AG04449 (cell line): ENCODE data around the gene HSPA1A.
"Not testable (repeated sequence)": the region's sequence is repeated elsewhere in the genome, so short reads cannot be mapped to it uniquely, and the experiment has no call there.

Experiments used
- CTCF ChIA-PET: fragments of 350-600 bp; formaldehyde crosslinking; extraction: SDS; loops from one replicate; lab custom pipeline; 2021; ENCODE audit warnings: antibody characterized with exemption; lab: Yijun Ruan, JAX
- POLR2A ChIA-PET: fragments of 400-600, 350-600 bp; formaldehyde crosslinking; extraction: SDS; loops from one replicate; lab custom pipeline; 2020; ENCODE audit warnings: antibody characterized with exemption, inconsistent platforms; lab: Yijun Ruan, JAX
- DNase-seq: peaks from one replicate; pipeline ENCODE4 v3.0.0-alpha.2; 2010; ENCODE audit warnings: low read depth, low spot score
- H3K4me3 ChIP-seq: 2 replicates; pipeline ENCODE4 v1.5.1; 2011; ENCODE audit warnings: low read depth, mild to moderate bottlenecking, control low read depth, low read length
- TF ChIP-seq, protein P1 (sequence below): IDR thresholded peaks from one replicate; pipeline ENCODE4 v1.5.1; 2011; ENCODE audit warnings: mild to moderate bottlenecking, moderate library complexity, low read length, control low read depth, inconsistent platforms; ENCODE audit not compliant: insufficient read depth; ENCODE audit errors: missing control alignments

The HSPA1A gene

DNA sequence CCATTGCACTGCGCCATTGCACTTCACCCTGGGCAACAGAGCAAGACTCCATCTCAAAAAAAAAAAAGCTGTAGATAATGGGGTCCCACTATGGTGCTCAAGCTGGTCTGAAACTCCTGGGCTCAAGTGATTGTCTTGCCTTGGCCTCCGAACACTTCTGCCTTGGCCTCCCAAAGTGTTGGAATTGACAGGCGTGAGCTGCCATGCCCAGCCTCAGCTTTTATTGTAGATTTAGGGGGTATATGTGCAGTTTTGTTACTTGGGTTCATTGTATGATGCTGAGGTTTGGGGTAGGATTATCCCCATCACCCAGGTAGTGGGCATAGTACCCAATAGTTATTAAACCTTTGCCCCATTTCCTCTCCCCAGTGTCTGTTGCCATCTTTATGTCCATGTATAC lies 23.6 kb downstream of the HSPA1A start:
- POLR2A ChIA-PET, result interaction anchor here (0.6 to 3.1 kb wide), 5 partner anchors 9 to 109 kb away, joined by 3 to 11 read pairs (median 6); partner anchors contain the start of genes DDAH2, HSPA1B and NEU1
- TF ChIP-seq, protein P1, sequence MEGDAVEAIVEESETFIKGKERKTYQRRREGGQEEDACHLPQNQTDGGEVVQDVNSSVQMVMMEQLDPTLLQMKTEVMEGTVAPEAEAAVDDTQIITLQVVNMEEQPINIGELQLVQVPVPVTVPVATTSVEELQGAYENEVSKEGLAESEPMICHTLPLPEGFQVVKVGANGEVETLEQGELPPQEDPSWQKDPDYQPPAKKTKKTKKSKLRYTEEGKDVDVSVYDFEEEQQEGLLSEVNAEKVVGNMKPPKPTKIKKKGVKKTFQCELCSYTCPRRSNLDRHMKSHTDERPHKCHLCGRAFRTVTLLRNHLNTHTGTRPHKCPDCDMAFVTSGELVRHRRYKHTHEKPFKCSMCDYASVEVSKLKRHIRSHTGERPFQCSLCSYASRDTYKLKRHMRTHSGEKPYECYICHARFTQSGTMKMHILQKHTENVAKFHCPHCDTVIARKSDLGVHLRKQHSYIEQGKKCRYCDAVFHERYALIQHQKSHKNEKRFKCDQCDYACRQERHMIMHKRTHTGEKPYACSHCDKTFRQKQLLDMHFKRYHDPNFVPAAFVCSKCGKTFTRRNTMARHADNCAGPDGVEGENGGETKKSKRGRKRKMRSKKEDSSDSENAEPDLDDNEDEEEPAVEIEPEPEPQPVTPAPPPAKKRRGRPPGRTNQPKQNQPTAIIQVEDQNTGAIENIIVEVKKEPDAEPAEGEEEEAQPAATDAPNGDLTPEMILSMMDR, result no peak
- CTCF ChIA-PET, result interaction anchor here (1.1 to 2.9 kb wide), 11 partner anchors 8 to 280 kb away, joined by 3 to 8 read pairs (median 3); partner anchors contain the start of genes LSM2 and LY6G5C
- 0 out of 2 replicates have a peak overlapping the region, but pooled peaks have one; percentile 1 for H3K4me3 ChIP-seq
- DNase-seq, result no peak

DNA sequence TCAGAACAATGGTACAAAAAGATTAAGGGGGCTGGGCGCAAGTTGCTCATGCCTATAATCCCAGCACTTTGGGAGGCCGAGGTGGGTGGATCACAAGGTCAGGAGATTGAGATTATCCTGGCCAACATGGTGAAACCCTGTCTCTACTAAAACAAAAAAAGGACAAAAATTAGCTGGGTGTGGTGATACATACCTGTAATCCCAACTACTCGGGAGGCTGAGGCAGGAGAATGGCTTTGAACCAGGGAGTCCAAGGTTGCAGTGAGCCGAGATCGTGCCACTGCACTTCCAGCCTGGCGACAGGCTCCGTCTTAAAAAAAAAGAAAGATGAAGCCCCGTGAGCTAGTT lies 24.4 kb downstream of the HSPA1A start:
- POLR2A ChIA-PET, result interaction anchor here (0.6 to 3.1 kb wide), 3 partner anchors 12 to 110 kb away, joined by 3 to 11 read pairs (median 10); partner anchors contain the start of genes DDAH2, HSPA1B and NEU1
- CTCF ChIA-PET, result interaction anchor here (1.1 to 2.9 kb wide), 7 partner anchors 10 to 279 kb away, joined by 3 to 8 read pairs (median 3); partner anchors contain the start of gene LY6G5C
- not testable (repeated sequence) for H3K4me3 ChIP-seq, DNase-seq

DNA sequence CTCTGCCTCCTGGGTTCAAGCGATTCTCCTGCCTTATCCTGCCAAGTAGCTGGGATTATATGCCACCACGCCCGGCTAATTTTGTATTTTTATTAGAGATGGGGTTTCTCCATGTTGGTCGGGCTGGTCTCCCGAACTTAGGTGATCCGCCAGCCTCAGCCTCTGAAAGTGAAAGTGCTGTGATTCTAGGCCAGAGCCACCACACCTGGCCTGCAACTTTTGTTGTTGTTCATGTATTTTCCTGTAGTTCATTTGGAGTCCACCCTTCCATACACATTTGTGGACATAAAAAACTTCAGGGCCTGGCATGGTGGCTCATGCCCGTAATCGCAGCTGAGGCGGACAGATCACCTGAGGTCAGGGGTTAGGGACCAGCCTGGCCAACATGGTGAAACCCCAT lies 26.7 kb downstream of the HSPA1A start:
- ChIA-PET POLR2A (interaction anchor here (1.4 kb wide), 1 partner anchor 15 kb away, joined by 6 read pairs; the partner anchor contains the start of gene HSPA1B), CTCF (interaction anchor here (1.1 kb wide), 1 partner anchor 12 kb away, joined by 3 read pairs; no protein-coding TSS in a partner anchor)
- no peak overlapping the region for H3K4me3 ChIP-seq
- DNase-seq, result no peak
- TF ChIP-seq, protein P1, result no peak

DNA sequence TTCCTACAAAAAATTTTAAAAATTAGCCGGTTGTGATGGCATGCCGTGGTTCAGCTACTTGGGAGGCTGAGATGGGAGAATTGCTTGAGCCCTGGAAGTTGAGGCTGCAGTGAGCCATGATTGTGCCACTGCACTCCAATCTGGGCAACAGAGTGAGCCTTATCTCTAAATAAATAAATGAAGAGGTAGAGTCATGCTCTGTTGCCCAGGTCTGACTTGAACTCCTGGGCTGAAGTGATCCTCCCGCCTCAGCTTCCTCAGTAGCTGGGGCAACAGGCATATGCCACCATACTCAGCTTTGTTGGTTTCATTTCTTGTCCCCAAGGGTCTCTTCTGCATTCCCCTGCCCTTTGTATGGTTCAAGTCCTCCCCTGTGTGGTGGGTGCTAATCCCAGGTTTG lies 29.2 kb downstream of the HSPA1A start:
- ChIA-PET POLR2A (interaction anchor here (0.9 to 1.6 kb wide), 3 partner anchors 8 to 18 kb away, joined by 3 to 9 read pairs (median 5); partner anchors contain the start of gene NEU1), CTCF (interaction anchor here (1.1 to 2.0 kb wide), 2 partner anchors 8 to 14 kb away, joined by 3 to 5 read pairs; no protein-coding TSS in a partner anchor)
- no peak overlapping the region for H3K4me3 ChIP-seq
- DNase-seq, result no peak
- TF ChIP-seq, protein P1, result no peak

DNA sequence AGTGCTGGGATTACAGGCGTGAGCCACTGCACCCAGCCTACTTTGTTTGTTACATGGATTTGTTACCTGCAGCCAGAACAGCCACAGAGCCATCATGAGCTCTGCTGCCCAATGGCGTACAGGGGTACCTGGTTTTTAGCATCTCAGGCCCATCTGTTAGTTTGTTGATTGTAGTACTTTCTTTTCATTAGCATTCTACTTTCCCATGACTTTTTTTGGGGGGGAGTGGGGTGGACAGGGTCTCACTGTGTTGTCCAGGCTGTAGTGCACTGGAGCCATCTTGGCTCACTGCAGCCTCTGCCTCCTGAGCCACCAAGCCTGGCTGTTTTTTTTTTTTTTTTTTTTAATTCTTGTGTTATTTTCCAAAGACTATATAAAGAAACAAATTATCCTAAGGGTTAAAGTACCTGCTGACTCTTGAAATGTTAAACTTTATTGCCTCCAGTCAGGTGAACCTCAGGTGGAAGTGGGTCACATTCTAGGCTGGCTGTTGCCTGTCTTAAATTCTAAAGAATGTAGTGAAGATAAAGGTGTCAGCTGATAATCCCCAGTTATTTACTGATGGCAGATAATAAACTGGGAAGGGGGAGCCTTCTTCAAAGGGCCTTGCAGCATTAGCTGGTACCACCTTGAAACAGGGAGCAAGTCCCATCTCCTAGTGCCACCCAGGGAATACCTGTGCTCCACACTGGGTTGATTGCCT lies 32.1 kb downstream of the HSPA1A start:
- TF ChIP-seq, protein P1, result no peak
- no peak overlapping the region for H3K4me3 ChIP-seq
- no peak for DNase-seq
- ChIA-PET POLR2A (interaction anchor here (0.6 kb wide), 1 partner anchor 43 kb away, joined by 3 read pairs; no protein-coding TSS in a partner anchor), CTCF (interaction anchor here (0.7 kb wide), 1 partner anchor 9 kb away, joined by 3 read pairs; no protein-coding TSS in a partner anchor)

DNA sequence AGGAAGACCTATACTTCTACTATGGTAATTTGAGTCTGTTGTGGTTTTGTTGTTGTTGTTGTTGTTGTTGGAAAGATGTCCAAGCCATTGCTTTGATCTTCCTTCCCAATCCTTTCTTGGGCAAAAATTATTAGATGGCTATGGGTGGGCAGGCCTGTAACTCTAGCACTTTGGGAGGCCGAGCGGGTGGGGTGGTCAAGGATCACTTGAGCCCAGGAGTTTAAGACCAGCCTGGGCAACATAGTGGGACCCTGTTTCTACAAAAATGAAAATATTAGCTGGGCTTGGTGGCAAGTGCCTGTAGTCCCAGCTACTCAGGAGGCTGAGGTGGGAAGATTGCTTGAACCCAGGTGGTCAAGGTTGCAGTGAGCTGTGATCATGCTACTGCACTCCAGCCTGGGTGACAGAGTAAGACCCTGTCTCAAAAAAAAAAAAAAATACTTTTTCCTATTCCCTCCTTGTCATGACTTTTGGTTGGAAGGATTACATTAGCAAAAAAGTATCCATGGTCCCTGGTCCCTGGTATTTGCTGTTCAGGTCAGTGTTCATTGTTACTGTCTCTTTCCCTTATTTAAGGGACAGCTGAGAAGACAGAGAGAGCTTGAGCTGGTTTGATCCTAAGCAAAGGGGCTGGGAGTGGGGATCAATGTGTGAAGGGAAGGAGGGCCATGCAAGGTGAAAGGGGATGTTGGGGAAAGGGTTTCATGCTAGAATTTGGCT lies 35.6 kb downstream of the HSPA1A start:
- no peak overlapping the region for H3K4me3 ChIP-seq
- CTCF ChIA-PET, result interaction anchor here (0.7 kb wide), 1 partner anchor 9 kb away, joined by 3 read pairs; no protein-coding TSS in a partner anchor
- no peak for DNase-seq
- POLR2A ChIA-PET, result no interaction called here
- TF ChIP-seq, protein P1, result no peak
